HG02973 (cell line): Measurements from ENCODE around the gene MEIKIN.

Experiments used
- ATAC-seq: cut with Tn5 transposase; IDR thresholded peaks from one replicate; pipeline ENCODE4 v1.9.1; 2021; ENCODE audit warnings: moderate library complexity; ENCODE audit not compliant: unreplicated experiment

The MEIKIN gene

DNA sequence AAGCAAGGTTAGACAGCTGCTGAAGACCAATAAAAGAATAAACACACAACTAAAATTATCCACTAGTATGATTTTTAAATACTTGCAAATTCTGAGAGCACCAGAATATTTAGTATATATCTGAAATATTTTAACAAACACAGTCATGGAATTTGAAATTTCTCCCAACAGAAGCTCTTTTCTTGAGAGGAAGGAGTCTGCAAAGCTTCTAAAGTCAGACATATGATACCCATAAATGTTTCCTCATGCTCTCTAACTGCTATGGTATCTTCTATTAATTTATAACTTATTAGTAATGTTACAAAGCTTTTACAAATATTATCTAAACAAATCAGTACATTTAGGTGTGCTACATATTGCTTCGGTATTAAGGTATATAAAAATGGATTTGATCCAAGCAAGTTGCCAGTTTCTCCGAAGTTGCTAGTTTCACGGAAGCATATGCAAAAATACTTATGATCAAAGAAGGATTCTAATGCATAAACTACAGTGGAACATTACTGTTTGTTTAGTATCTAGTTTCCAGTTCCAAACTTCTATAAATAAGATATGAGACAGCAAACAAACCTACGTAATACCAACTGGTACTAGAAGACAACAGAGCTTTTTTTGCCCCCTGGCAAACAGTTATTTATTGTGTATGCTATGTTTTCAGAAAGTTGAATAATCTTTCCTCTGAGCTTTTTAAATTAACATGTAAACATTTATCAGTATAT, 170.7 kb downstream of the MEIKIN start:
- no peak for ATAC-seq

DNA sequence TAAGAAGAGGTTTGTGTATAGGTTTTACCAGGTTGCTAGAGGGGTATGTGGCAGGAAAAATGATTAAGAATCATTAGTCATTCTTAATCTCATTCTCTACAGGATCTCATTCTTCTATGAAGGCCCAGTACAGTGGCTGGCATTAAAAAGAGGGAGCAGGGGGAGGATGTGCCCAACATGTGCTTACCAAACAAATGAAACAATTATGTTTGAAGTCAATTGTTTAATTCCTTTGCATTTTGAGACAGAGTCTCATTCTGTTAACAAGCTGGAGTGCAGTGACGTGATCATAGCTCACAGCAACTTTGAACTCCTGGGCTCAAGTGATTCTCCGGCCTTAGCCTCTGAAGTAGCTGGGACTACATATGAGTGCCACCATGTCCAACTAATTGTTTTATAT, 171.7 kb downstream of the MEIKIN start:
- ATAC-seq = no peak

DNA sequence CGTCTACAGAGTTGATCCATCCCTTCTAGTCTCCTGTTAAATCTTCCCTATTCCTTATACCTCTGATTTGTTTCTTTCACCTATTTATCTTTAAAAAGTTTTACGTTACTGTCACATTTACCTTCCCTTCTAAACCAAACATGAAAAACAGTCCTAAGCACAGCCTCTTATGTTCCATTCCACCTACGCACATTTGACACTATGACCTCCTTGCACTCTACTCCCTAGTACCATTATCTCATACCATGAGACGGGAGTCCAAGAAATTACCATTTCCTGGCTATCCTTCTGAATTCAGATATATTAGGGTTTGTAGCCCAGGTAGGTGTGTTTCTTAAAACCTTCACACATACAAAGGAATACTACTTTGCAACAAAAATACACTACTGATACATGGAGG, 173.8 kb downstream of the MEIKIN start:
- ATAC-seq = no peak

DNA sequence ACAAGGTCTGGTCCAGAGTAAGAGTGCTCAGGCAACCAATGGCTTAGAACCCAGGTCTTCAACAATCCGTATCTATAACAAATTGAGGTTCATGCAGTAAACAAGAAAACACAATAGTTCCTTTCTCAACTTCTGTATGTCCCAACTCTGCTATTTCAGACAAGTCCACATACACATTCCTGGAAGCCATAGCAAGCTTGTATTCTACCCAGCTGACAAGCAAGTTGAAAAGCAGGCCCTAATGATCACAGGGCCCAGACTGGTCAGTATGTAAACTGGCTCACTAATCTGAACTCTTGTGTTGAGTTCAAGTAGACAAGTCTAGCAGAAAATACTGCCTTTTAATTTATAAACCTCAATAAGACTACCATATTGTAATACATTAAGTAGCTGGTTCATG, 175.5 kb downstream of the MEIKIN start:
- ATAC-seq = no peak

DNA sequence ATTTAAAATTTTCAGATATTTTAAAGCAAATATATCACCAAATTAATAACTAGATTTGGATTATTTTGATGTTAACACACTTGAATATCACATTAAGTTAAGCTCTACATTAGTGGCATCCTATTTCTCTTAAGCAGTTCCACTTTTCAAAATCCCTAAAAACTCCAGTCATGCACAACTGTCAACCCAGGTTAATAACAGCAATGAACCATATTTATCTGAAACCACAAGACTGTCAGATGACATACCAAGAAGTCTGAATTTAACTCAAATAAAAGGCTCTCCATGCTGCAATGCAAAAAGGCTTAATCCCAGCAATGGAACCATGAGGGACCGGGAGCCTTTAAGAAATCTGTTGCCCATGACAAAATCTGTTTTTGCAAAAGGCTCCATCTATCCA, 176.1 kb downstream of the MEIKIN start:
- ATAC-seq = no peak

DNA sequence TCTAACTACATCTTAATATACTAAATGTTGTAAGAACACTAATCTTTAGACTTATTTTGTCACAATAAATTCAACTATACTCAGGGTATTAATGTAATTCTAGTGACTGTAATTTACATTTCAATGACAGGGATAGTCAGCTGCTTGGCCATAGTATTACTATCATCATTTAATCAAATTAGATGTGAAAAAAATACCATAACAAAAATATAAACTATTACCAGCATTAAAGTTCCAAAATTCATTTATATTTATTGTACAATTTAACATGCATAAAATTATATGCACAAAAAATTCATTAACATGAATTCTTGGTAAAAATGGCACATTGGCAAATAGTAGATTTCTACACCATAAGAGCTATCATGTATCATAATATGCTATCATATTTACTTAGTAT, 177.6 kb downstream of the MEIKIN start:
- no peak for ATAC-seq

DNA sequence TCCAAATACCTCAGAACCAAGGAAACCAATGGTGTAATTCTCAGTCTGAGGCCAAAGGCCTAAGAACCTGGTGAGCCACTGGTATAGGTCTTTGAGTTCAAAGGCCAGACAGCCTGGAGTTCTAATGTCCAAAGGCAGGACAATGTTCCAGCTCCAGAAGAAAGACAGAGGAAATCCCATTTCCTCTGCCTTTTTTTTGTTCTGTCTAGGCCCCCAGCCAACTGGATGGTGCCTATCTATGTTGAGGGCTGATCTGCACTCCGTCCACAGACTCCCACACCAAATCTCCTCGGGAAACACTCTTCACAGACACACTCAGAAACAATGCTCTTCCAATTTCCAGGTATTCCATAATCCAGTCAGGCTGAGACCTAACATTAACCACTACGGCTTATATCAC, 178.8 kb downstream of the MEIKIN start:
- ATAC-seq = no peak

DNA sequence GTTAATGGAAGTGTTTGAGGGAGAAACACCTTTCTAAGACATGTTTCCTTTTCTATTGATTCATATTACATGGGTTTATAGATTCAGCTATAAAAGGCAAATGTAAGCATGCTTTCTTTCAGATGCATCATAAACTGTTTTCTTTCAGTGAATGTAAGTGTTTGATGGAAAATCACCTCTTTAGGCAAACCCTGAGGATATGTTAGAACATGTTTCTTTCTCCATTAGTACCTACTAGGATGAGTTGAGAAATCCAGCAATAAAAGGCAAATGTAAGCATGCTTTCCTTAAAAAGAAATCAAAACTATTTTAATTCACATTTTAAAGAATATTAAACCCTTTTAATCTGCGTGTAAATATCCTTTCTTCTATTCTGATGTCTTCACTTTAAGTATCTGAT, 180.2 kb downstream of the MEIKIN start:
- no peak for ATAC-seq

DNA sequence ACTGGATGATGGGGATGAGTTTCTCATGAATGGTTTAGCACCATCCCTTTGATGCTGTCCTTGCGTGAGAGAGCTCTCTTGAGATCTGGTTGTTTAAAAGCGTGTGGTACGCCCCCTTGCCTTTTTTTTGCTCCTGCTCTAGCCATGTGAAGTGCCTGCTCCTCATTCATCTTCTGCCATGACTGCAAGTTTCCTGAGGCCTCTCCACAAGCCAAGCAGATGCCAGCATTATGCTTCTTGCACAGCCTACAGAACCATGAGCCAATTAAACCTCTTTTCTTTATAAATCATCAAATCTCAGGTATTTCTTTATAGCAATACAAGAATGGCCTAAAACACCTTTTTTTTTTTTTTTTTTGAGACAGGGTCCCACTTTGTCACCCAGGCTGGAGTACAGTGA, 181.5 kb downstream of the MEIKIN start:
- ATAC-seq = no peak

DNA sequence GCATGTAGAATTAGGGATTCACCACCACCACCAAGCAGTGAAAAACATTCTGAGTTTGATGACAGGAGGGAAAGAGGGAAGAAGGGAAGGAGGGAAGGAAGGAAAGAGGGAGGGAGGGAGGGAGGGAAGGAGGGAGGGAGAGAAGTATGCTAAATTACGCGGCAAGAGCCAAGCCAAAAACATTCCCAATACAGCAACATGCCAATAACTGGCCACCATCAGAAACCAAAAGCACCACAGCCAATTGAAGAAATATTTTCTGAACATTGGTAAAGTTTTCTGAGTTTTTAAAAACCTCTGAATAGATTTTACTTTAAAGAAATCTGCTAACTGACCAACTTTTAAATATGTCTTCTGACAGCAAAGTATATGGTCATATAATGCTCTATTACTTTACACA, 184.7 kb downstream of the MEIKIN start:
- no peak for ATAC-seq

DNA sequence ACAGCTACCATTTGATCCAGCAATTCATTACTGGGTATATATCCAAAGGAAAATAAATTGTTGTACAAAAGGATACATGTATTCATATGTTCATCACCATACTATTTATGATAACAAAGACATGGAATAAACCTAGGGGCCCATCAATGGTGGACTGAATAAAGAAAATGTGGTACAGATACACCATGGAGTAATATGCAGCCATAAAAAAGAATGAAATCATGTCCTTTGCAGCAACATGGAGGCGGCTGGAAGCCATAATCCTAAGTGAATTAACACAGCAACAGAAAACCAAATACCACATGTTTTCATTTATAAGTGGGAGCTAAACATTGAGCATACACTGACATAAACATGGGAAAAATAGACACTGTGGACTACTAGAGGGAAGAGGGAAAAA, 185.8 kb downstream of the MEIKIN start:
- ATAC-seq = no peak

DNA sequence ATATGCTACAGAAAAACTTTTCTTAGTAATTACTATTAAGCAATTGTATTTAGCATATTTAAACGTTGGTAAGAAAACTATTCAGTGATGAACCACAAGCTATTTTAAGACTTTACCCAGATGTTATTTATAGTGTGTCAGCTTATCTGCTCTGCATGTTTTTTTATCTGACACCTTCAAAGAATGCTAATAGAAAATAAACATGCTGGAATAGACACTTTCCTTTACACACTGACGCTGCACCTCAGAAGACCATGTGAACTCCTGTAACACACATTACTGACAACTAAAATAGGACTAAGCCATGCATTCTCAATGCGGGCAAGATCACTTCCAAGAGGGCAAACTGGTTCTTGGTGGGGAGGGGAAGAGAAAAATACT, 187.0 kb downstream of the MEIKIN start:
- no peak for ATAC-seq

DNA sequence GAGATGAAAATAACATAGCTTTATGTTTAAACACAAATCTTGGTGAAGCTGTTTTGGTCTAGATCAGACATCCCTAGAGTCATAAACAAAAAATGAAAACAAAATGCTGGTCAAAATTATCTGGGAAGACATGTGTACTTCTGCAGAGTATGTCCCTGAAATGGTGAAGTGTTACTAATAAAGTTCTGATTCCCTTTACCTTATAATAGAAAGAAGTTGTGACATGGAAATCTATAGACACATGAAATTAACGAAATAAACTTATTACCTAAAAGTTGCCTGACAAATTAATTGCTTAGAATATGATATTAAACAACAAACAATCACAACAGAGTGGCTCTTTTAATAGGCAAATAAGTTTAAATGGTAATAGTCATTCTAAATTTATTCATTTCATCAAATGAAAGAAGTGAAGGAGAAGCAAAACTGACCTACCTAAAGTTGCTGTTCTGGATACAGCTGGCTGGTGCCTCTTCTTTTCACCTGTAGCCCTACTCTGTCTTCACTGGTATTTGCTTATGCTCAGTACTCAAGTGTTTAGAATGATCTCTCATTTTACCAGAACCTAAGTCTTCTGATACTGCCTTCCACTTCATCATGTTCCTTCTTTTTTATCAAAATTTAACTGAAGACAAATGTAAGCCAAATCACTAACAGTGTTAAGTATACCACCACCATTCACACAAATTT, 187.5 kb downstream of the MEIKIN start:
- no peak for ATAC-seq
